ENCODE data around the gene MCAT.

DNA sequence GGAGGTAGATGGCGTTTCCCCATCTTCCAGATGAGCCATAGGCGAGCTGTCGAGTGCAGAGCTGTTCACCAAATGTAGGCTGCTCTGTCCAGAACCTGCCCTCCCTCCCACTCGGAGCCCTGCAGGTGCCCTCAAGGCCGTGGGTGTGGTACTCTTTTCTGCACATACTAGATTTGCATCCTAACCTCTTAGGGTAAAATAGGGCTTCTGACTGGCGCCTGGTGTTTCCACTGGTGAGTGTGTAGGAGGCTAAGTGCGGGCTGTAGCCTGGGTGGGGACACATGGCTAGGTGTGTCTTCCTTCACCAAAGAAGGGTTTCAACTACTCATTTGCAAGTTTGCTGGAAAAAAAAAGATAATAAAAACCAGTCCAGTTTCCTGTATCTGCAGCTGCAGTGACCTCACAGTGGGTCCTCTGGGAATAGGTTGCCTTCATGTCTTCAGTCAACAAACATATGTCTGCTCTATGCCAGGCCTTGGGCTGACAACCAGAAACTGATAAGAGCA lies 24.2 kb downstream of the MCAT start:
- TF ChIP-seq, protein P1, sequence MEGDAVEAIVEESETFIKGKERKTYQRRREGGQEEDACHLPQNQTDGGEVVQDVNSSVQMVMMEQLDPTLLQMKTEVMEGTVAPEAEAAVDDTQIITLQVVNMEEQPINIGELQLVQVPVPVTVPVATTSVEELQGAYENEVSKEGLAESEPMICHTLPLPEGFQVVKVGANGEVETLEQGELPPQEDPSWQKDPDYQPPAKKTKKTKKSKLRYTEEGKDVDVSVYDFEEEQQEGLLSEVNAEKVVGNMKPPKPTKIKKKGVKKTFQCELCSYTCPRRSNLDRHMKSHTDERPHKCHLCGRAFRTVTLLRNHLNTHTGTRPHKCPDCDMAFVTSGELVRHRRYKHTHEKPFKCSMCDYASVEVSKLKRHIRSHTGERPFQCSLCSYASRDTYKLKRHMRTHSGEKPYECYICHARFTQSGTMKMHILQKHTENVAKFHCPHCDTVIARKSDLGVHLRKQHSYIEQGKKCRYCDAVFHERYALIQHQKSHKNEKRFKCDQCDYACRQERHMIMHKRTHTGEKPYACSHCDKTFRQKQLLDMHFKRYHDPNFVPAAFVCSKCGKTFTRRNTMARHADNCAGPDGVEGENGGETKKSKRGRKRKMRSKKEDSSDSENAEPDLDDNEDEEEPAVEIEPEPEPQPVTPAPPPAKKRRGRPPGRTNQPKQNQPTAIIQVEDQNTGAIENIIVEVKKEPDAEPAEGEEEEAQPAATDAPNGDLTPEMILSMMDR (conservative IDR thresholded peaks at IDR 0.05) = no peak
- TF ChIP-seq ZFX (IDR thresholded peaks at IDR 0.05) = no peak

Measured in C4-2B (cell line).